Heart left ventricle (tissue), 13 donors: Measurements from ENCODE around the gene PDGFRB.

Experiments used
- CTCF ChIP-seq, 12 donors: fragments of 200-600 bp; sonication (generic) in 4 of 12; IDR thresholded peaks; one replicate each; pipeline versions ENCODE4 v1.5.0 to v1.8.0; 2018 to 2022; ENCODE audit warnings: antibody characterized with exemption in 12 of 12, mild to moderate bottlenecking in 5 of 12
- POLR2A ChIP-seq, 2 donors: fragments of 450-650 bp; IDR thresholded peaks; one replicate each; pipeline ENCODE4 v1.6.1; 2017; ENCODE audit warnings: antibody characterized with exemption in 2 of 2, mild to moderate bottlenecking in 2 of 2, moderate library complexity in 2 of 2
- donor health status: ischemic (EF 13 %, LVEDD 7.1; RV severe dilation, severe dysfunction).
- donor health status: DM: no; HTN: yes; CAD: no.
- donor health status: DM: no; HTN: no; CAD: no.
- donor health status: ischemic (EF 25% LVEDD 6.9; RV normal size, moderate dysfunction).
- donor health status: ischemic (EF 25% LVEDD 5.7; RV mildly dilated, moderate dysfunction).
- donor health status: ischemic (EF 35%, LVEDD 5.7; RV mildly dilated, moderate dysfunction).
- donor health status: nonischemic (EF 11% LVEDD 7.7; RV severe dilation, severe dysfunction).
- donor health status: DM: yes; HTN: yes; CAD: no.
- donor health status: PGD.
- donor health status: ischemic (EF 29% LVEDD 5.4; RV normal size, mild dysfunction).
- donor health status: nonischemic (EF 23%, LVEDD 6.1; RV moderate dilation, normal function).

GRCh38 chr5:150092159-150092787 is 63.4 kb downstream of the PDGFRB start:
- no peak for TF ChIP-seq CTCF (IDR thresholded peaks at IDR 0.05)
- TF ChIP-seq POLR2A (IDR thresholded peaks at IDR 0.05), result no peak
